ENCODE measurements around the gene PHF24. TPM values are rescaled to one million over a fixed set of nuclear protein-coding genes. Genes with fewer than 3 reads are reported as not detected.

Gene PHF24
- total and polyA plus RNA-seq, 7 donors = under 0.01 to 2.2 (median 0.67) TPM; not detected in 1

DNA sequence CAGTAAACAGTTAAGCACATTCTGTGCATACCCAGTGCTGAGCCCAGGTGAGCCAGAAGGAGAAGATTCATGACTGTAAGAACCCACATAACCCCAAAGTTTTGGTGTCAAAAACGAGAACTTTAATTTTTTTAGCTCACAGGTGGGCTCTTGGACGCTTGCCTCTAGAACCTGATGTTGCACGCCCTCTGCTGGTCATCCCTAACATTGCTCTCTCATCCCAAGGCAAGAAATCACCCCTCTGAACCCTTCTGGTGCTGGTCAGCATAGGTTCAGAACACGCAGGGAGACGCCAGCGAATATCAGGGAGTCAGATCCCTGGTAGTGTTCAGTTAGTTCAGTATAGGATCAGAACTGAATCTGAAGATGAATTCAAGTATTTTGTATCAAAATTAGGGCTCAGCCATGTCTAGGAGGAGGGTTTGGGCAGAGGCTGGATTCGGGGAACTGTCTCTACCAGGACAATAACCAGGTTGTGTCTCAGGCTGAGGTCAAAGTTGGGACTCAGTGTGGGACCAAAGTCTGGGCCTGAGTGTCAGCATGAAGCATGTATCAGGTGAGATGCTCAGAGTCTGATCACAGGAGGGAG is 27.3 kb downstream of the PHF24 start:
- Histone ChIP-seq H3K4me3 (no peak overlapping the region), H3K27me3 (no peaks in the 10 kb centered on the region), H3K4me1 (peaks cover 0 to 14% (median 10%) of the 10 kb centered on the region in 4 donors), H3K36me3 (no peaks in the 10 kb centered on the region), H3K9me3 (no peaks in the 10 kb centered on the region), H3K27ac (no peak overlapping the region)
- intact Hi-C loops (cut with DNase I) = loop anchor here (1.0 to 5.0 kb wide), 4 partner anchors 86 to 283 kb away; partner anchors contain the start of genes PIGO and VCP
- no peak for DNase-seq
- TF ChIP-seq, protein P1, sequence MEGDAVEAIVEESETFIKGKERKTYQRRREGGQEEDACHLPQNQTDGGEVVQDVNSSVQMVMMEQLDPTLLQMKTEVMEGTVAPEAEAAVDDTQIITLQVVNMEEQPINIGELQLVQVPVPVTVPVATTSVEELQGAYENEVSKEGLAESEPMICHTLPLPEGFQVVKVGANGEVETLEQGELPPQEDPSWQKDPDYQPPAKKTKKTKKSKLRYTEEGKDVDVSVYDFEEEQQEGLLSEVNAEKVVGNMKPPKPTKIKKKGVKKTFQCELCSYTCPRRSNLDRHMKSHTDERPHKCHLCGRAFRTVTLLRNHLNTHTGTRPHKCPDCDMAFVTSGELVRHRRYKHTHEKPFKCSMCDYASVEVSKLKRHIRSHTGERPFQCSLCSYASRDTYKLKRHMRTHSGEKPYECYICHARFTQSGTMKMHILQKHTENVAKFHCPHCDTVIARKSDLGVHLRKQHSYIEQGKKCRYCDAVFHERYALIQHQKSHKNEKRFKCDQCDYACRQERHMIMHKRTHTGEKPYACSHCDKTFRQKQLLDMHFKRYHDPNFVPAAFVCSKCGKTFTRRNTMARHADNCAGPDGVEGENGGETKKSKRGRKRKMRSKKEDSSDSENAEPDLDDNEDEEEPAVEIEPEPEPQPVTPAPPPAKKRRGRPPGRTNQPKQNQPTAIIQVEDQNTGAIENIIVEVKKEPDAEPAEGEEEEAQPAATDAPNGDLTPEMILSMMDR (IDR thresholded peaks at IDR 0.05) = peak; percentile 29 to 69 (median 62)
- TF ChIP-seq POLR2AphosphoS5 (IDR thresholded peaks at IDR 0.05) = no peak
- 11 to 20% methylated on average over 7 of the region's 7 CpGs for WGBS, 2 donors

DNA sequence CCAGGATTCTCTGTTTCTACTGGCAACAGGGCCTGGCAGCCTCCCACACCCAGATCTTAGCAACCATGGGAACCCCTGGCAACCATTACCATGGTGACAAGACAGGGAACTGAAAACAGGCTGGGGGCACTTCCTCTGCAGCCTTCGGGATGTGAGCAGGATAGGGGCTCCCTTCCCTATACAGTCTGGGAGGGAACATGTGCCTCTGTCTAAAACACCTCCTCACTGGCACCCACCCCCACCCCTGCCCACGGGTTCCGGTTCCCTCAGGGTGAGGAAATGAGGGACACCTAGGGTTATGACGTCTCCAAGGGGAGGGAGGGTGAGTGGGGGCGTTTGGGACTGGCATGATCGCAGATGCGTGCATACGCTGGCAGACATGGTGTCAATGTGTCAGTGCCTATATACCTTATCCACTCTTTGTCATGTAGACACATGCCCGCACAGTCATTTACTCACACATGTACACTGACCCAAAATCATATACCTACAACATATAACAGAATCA is 28.5 kb downstream of the PHF24 start:
- Histone ChIP-seq H3K4me3 (no peak overlapping the region), H3K4me1 (peaks cover 0 to 26% (median 22%) of the 10 kb centered on the region in 4 donors), H3K27me3 (no peaks in the 10 kb centered on the region), H3K9me3 (no peaks in the 10 kb centered on the region), H3K27ac (no peak overlapping the region), H3K36me3 (no peaks in the 10 kb centered on the region)
- no peak for TF ChIP-seq POLR2A (IDR thresholded peaks at IDR 0.05)
- TF ChIP-seq EP300 (IDR thresholded peaks at IDR 0.05) = no peak
- DNase-seq = no peak
- intact Hi-C loops (cut with DNase I) = loop anchor here (5.0 kb wide), 3 partner anchors 86 to 284 kb away; partner anchors contain the start of genes PIGO and VCP
- 40 to 53% methylated on average over 9 of the region's 9 CpGs for WGBS, 2 donors

DNA sequence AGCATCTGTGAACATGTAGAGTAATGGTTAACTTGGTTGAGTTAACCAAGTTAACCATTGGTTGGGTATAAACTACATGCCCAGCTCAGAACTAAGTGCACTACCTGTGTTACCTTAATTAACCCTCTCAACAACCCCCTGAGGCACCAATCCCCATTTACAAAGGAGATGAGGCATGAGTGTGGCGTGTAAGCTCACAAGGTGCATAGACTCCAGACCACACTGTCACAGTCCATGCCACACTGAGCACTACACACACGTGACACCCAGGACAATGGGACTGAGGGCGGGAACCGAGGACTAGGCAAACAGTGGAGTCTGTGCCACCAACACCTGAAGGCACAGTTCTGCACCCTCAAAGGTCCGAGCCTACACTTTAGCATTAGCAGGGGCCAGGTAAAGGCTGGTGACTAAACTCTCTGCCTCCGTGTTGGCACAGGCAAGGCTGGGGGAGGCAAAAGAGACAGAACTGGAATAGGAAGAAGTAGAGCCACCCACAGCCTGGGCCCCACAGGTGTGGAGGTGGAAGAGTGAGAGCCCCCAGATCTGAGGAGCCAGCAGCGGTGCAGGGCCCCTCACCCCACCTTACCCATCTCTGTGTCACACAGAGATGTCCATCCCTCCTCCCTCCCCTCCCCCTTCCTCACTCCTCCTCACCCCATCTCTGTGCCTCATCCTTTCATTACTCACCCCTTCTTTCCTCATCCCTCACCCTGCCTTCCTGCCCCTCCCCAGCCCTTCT is 29.2 kb downstream of the PHF24 start:
- Histone ChIP-seq H3K27me3 (no peaks in the 10 kb centered on the region), H3K9me3 (no peaks in the 10 kb centered on the region), H3K27ac (no peak overlapping the region), H3K4me3 (no peak overlapping the region), H3K36me3 (no peaks in the 10 kb centered on the region), H3K4me1 (peaks cover 0 to 33% (median 29%) of the 10 kb centered on the region in 4 donors)
- TF ChIP-seq EP300 (IDR thresholded peaks at IDR 0.05) (no peak), POLR2AphosphoS5 (IDR thresholded peaks at IDR 0.05) (no peak), POLR2A (IDR thresholded peaks at IDR 0.05) (no peak)
- TF ChIP-seq, protein P1 (IDR thresholded peaks at IDR 0.05) = no peak
- no peak for DNase-seq
- WGBS, 2 donors = 37 to 72% methylated on average over 7 of the region's 7 CpGs
- intact Hi-C loops (cut with DNase I) = loop anchor here (5.0 kb wide), 3 partner anchors 85 to 285 kb away; partner anchors contain the start of genes PIGO and VCP

DNA sequence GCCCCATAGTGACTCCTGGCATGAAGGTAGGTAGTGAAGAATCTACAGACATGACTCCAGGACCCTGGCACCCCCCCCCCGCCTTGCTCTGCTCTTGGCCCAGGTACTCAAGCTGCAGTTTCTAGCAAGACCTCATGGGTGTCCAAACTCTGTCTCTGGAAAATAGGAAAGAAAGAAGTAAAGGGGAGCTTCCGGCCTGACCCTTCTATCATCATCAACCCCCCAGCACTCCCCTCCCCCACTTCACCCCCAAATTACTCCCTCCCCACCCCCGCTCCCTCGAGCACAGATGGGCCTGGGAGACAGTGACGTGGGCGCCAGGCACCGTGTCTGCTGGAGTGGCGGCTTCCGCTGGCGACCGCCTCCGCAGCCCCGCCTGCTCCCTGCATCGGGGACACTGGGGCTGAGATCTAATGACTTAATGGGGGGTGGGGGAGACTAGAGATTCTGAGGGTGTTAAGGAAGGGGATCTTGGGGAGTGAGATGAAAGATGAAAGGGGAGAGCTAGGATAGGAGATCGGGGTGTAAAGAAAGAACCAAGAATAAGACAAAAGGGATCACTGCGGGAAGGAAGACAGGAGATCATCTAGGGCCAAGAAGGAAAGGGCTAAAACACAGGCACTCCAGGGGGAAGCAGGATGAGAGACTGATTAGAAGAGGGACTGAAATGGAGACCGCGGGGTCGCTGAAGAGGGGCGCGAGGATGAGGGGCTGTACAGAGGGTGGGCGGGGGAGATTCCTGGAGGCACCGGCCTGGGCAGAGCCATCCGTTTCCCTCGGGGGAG is 30.3 kb downstream of the PHF24 start:
- Histone ChIP-seq H3K27ac (peak overlapping the region in 3 of 4 donors; percentile 79 to 100 (median 98)), H3K4me3 (peak overlapping the region; percentile 39 to 97 (median 69)), H3K36me3 (no peaks in the 10 kb centered on the region), H3K9me3 (no peaks in the 10 kb centered on the region), H3K27me3 (no peaks in the 10 kb centered on the region), H3K4me1 (peaks cover 0 to 44% (median 40%) of the 10 kb centered on the region in 4 donors)
- intact Hi-C loops (cut with DNase I) = loop anchor here (2.0 to 5.0 kb wide), 4 partner anchors 84 to 324 kb away; partner anchors contain the start of genes PIGO and VCP
- no peak for DNase-seq
- TF ChIP-seq POLR2A (IDR thresholded peaks at IDR 0.05) = no peak
- TF ChIP-seq, protein P1 (IDR thresholded peaks at IDR 0.05) = no peak
- no peak for TF ChIP-seq POLR2AphosphoS5 (IDR thresholded peaks at IDR 0.05)
- no peak for TF ChIP-seq EP300 (IDR thresholded peaks at IDR 0.05)
- 20 to 21% methylated on average over 25 of the region's 25 CpGs for WGBS, 2 donors

Data from sigmoid colon (tissue), 7 donors.